HG03354 (cell line): ENCODE measurements around the gene IDI2.
A peak's percentile ranks its signal among the peaks of the same experiment; 100 is the strongest.

Experiments
- ATAC-seq: cut with Tn5 transposase; IDR thresholded peaks from one replicate; pipeline ENCODE4 v1.9.1; 2021; ENCODE audit warnings: mild to moderate bottlenecking; ENCODE audit not compliant: unreplicated experiment, poor library complexity, severe bottlenecking

IDI2 gene

DNA sequence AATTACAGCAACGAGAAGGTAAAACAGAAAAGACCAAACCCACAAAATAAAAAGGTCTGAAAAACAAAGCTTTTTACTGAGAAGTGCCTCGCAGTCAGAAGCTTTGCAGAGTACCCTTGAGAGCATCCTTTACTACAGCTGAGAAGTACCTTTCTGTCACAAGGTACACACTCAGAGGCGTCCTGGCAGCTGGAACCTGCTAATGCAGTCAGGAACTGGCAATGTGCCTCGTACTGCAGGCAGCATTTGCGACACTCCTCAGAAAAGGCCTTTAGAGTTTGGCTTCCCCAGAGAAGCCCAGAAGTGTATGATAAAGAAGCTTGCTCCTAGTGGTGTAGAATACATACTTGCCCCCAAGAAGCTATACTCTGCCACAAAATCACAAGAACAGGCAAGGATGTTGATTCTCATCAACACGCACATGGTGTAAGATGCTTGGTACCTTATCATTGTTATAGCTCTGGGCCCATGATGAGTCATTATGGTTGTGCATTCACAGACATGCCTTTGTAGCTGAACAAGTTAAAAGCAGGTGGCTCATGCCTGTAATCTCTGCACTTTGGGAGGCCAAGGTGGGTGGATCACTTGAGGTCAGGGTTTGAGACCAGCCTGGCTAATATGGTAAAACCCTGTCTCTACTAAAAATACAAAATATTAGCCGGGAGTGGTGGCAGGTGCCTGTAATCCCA, 39.4 kb downstream of the IDI2 start:
- ATAC-seq, result no peak

- no peak for ATAC-seq
Measured at GRCh38 chr10:985361-985760, 40.3 kb downstream of the IDI2 start.

DNA sequence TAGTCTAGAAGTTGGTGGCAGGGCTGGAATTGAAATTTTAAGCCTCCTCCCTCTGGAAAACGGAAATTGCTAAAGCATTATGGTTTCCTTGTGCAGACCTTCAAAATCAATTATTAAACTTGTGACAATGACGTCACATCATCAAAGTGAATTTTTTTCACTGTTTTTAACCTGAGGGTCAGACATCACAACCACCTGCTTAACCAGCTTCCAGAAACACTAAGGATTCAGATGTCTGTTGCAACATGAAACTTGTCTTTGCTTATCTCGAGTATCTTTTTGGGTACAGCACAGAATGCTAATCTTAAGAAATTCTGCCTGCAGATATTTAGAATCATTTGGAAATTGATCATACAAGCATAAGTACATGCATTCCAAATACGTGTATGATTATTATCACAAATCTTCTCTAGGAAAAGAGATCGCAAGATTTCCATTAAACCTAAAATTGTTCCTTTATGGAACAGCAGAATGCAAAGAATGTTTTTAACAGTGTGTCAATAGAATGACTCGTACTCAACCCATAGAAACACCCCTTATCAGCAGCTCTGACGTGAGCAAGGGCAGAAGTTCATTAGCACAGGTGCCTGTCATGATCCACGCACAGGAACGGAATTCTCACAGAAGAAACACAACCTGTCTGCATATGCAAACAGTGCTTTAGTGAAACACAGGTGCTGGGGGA, 41.5 kb downstream of the IDI2 start:
- no peak for ATAC-seq

- ATAC-seq, result no peak
Measured at GRCh38 chr10:983401-983800, 42.3 kb downstream of the IDI2 start.

- ATAC-seq, result no peak
Measured at GRCh38 chr10:980468-981093, 45.1 kb downstream of the IDI2 start.

DNA sequence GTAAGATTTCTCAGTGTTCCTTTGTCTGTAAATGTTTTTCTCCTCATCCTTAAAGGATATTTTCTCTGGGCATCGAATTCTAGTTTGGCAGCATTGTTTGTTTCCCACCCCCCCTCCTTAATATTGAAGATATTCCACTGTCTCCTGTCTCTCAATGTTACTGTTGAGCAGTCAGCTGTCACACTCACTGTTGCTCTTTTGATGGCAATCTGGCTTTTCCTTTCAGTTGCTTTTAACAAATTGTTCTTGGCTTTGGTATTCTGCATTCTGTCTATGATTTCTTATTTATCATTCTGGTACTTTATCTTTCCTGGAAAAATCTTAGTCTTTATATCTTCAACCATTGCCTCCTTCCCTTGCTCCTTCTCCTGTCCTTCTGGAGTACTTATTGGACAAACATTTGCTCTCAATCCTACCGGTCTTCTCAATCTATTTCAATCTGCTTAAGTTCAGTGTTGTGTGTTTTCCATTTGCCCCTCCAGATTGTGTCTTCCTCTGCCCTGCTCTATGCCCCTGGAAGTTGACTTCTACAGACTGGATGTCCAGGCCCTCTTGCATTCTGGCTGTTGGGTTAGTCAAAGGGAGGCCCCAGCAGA, 46.7 kb downstream of the IDI2 start:
- ATAC-seq, result no peak

DNA sequence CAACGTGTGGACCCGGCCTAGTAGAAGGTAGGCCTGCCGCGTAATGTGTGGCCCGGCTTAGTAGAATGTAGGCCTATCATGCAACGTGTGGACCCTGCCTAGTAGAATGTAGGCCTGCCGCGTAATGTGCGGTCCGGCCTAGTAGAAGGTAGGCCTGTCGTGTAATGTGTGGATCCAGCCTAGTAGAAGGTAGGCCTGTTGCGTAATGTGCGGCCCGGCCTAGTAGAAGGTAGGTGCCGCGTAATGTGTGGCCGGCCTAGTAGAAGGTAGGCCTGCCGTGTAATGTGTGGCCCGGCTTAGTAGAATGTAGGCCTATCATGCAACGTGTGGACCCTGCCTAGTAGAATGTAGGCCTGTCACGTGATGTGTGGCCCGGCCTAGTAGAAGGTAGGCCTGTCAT, 49.3 kb downstream of the IDI2 start:
- no peak for ATAC-seq

DNA sequence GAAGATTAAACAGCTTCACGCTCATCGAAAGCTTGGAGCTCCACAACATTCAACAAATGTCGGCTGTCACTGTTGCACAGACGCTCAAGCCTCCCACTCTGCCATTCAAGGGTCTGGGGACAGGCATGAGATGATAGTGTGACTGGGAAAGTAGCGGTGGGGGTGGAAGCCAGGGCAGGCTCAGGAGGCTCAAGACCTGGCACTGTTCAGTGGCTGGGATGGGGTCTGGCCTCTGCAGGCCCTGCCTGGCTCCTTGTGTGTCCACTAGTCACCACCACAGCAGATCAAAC, 50.9 kb downstream of the IDI2 start:
- no peak for ATAC-seq

GRCh38 chr10:974038-974784, 51.4 kb downstream of the IDI2 start:
- ATAC-seq, result peak; percentile 58

GRCh38 chr10:972763-973162, 52.9 kb downstream of the IDI2 start:
- ATAC-seq, result no peak

GRCh38 chr10:971613-972012, 54.0 kb downstream of the IDI2 start:
- no peak for ATAC-seq

DNA sequence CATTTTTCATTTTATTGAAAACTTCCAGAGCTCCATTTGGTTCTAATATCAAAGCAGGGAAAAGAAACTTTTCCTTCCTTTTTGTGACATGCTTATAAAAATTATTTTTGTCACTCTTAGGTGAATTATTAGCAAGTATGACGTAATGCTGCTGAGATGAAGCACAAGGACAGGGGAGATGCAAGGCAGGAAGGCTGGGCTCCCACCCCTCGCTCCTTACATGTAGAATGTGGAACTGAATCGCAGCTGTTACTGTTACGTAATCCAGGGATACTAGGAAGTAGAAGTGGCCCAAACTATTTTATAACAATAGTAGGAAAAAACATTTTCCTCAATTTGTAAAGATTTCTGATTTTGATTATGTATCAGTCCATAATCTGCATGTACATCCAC, 54.5 kb downstream of the IDI2 start:
- no peak for ATAC-seq

DNA sequence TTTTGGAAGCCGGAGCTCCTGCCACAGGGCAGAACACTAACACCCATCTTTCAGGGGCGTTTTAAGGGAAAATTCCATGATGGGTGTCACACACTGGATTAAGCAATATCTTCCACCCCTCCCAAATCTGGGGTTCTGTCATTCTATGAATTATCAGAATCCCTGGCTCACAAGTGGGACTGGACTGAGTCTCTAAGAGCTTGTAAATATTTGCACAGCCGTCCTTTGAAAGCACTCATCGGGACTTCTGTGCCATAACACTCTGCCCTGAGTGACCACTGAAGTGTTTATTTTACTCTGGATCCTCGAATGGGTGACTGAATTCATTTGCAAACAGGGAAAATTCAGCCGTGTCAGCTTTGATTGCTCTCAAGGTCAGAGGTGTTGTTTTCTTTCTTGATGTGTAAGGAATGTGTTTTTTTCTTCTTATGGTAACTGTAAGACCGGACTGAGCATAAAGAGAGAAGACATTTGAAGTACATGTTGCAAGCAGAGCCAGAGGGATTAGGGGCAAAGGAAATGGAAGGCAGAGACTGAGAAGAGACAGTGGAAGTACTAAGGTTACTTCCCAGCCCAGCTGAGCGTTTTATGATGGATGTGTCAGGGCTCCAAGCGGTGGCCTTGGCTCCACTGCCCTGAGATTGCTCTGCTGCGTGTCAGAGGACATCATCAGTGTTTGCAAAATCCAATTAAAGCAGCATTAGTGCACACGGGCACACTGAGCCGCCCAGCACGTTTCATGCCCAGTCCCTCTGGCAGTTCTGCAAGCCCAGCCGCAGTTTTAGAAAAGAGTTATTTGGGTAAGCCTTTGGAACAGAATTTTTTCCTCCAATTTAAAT, 55.1 kb downstream of the IDI2 start:
- no peak for ATAC-seq

GRCh38 chr10:969473-970150, 56.0 kb downstream of the IDI2 start:
- no peak for ATAC-seq
